Lung (tissue), 12 donors: ENCODE results near the gene FMNL3. TPM values are rescaled to one million over a fixed set of nuclear protein-coding genes. Genes with fewer than 3 reads are reported as not detected.
A peak's percentile ranks its signal among the peaks of the same experiment; 100 is the strongest.

Experiments
- ATAC-seq: fragments of 200-7000 bp; cut with Tn5 transposase; one replicate; pipeline ENCODE4 v1.9.1; 2020; ENCODE audit warnings: moderate number of reproducible peaks; ENCODE audit not compliant: insufficient read depth, low FRiP score
- DNase-seq, 3 donors: peaks; one replicate each; pipeline ENCODE4 v3.0.0-alpha.2; 2013 to 2017
- H3K27ac ChIP-seq, 2 donors: one replicate each; pipeline ENCODE4 v1.5.1; 2013; ENCODE audit warnings: mild to moderate bottlenecking in 2 of 2, moderate library complexity in 2 of 2, control low read depth in 1 of 2, inconsistent platforms in 1 of 2, low read depth in 1 of 2, low read length in 1 of 2
- H3K27me3 ChIP-seq, 3 donors: one replicate each; pipeline ENCODE4 v1.5.1; 2013; ENCODE audit warnings: low read length in 2 of 3; ENCODE audit not compliant: control insufficient read depth in 3 of 3, insufficient read depth in 3 of 3
- H3K36me3 ChIP-seq, 4 donors: one replicate each; pipeline ENCODE4 v1.5.1; 2013; ENCODE audit warnings: low read length in 4 of 4, mild to moderate bottlenecking in 1 of 4, moderate library complexity in 1 of 4; ENCODE audit not compliant: control insufficient read depth in 4 of 4, insufficient read depth in 4 of 4
- H3K4me1 ChIP-seq, 5 donors: one replicate each; pipeline ENCODE4 v1.5.1; 2013; ENCODE audit warnings: low read length in 5 of 5, mild to moderate bottlenecking in 2 of 5, moderate library complexity in 1 of 5; ENCODE audit not compliant: control insufficient read depth in 5 of 5, insufficient read depth in 5 of 5
- H3K4me3 ChIP-seq: one replicate; pipeline ENCODE4 v1.5.1; 2013; ENCODE audit warnings: mild to moderate bottlenecking, control low read depth, moderate library complexity
- H3K9ac ChIP-seq, 2 donors: one replicate each; pipeline ENCODE4 v1.5.1; 2013; ENCODE audit warnings: low read length in 2 of 2, control low read depth in 1 of 2; ENCODE audit not compliant: insufficient read depth in 1 of 2
- H3K9me3 ChIP-seq, 4 donors: one replicate each; pipeline ENCODE4 v1.5.1; 2013; ENCODE audit warnings: low read length in 3 of 4, mild to moderate bottlenecking in 1 of 4, moderate library complexity in 1 of 4; ENCODE audit not compliant: control insufficient read depth in 4 of 4, insufficient read depth in 3 of 4
- whole genome bisulfite sequencing, 2 donors: extraction: QIAGEN DNeasy Blood & Tissue Kit; methylation state at CpG; one replicate each; pipeline ENCODE4 v1.1.7; 2013; 5-methylcytosine and 5-hydroxymethylcytosine counted together
- polyA plus RNA-seq, 2 donors: library from polyadenylated mRNA; stranded (reverse); fragments of 200-250 nt; gene quantifications; one replicate each; pipeline ENCODE4 v1.2.1, GENCODE V29; 2013
- total RNA-seq, 2 donors: library from RNA; depleted of rRNA in 1 of 2; stranded (reverse); fragments of >200 nt in 1 of 2; gene quantifications; one replicate each; pipeline ENCODE4 v1.2.1, GENCODE V29; 2014 to 2021
- TF ChIP-seq, protein P1 (sequence below): IDR thresholded peaks from 2 replicates; pipeline ENCODE4 v1.5.1; 2012; ENCODE audit warnings: mild to moderate bottlenecking; ENCODE audit errors: control extremely low read depth, extremely low read depth
- donor health status: control.
- donor health status: control.
- donor health status: Bipolar disorder and iron deficiency.
- donor health status: healthy.
- donor health status: DM: yes; HTN: yes; CAD: no.

Gene FMNL3
- total and polyA plus RNA-seq, 4 donors, result 11.5 to 51.2 (median 22.4) TPM

DNA sequence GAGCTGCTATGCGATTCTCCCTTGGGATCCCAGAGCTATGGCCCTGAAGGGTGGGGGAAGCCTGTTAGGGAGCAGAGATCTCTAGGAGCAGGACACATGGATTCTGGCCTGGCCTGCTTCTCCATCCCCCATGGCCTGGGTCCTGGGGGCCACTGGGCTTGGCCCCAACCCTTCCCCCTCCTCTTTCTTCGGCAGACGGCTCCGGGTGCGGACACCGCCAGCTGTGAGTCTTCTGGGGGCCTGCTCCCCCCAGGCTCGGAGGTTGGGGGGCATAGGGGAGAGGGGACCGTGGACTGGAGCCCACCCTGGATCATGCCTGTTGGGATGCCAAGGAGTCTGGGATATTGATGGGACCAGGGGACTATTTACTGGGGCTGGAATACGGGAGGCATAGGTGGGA lies 74.8 kb downstream of the FMNL3 start:
- Histone ChIP-seq H3K36me3 (peaks cover 0 to 16% (median 7%) of the 10 kb centered on the region in 4 donors), H3K27me3 (no peaks in the 10 kb centered on the region), H3K9me3 (no peaks in the 10 kb centered on the region), H3K4me3 (no peak overlapping the region), H3K9ac (no peak overlapping the region), H3K4me1 (peaks cover 0 to 11% (median 6%) of the 10 kb centered on the region in 5 donors), H3K27ac (no peak overlapping the region)
- TF ChIP-seq, protein P1, sequence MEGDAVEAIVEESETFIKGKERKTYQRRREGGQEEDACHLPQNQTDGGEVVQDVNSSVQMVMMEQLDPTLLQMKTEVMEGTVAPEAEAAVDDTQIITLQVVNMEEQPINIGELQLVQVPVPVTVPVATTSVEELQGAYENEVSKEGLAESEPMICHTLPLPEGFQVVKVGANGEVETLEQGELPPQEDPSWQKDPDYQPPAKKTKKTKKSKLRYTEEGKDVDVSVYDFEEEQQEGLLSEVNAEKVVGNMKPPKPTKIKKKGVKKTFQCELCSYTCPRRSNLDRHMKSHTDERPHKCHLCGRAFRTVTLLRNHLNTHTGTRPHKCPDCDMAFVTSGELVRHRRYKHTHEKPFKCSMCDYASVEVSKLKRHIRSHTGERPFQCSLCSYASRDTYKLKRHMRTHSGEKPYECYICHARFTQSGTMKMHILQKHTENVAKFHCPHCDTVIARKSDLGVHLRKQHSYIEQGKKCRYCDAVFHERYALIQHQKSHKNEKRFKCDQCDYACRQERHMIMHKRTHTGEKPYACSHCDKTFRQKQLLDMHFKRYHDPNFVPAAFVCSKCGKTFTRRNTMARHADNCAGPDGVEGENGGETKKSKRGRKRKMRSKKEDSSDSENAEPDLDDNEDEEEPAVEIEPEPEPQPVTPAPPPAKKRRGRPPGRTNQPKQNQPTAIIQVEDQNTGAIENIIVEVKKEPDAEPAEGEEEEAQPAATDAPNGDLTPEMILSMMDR, result no peak
- ATAC-seq (no peak), DNase-seq (peak in 1 of 3 donors; percentile 7)
- 93 to 95% methylated on average over 9 of the region's 9 CpGs for WGBS, 2 donors

DNA sequence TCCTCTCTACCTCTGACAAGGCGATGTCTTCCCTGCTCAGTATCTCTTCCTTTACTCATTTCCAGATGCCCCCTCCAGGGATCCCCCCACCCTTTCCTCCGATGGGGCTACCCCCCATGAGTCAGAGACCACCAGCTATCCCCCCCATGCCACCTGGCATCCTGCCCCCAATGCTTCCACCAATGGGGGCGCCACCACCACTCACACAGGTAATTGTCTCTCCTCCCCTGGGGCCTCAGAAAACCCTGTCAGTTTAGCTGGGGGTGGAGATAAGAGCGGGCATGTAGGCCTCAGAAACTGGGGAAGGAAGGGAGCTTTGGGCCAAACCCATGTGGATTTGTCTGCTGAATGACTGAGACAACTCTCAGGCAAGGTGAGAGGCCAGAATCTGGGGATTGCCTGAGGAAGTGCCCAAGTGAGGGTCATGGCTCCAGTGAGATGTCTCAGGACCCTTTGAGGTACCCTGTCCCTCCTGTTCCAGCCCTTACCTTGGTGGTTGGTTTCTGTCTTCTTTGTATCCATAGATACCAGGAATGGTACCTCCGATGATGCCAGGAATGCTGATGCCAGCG lies 75.8 kb downstream of the FMNL3 start:
- DNase-seq, result peak in 1 of 3 donors; percentile 9

DNA sequence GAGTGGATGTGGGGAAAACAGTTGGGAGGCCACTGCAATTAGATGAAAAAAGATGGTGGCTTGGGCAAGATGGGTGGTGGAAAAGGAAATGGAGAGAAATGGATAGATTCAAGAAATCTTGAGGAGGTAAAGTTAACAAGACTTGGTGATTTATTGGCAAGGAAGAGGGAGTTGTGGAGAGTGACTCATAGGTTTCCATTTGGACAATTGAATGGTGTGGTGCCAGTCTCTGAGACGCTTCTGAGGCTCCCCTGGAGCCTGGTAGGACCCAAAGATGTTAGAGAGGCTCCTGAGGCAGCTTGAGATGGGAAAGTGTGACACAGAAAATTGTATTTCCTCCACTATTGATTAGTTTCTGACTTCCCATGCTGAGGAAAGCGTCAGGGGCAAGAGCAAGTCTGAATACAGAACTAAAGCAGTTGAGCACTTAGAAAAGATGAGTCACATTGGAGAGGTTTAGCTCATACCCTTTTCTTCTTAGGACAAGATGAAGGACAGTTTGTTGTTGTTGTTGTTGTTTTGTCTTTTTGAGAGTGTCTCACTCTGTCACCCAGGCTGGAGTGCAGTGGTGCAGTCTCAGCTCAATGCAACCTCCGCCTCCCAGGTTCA lies 79.3 kb downstream of the FMNL3 start:
- Histone ChIP-seq H3K27ac (no peak overlapping the region), H3K27me3 (no peaks in the 10 kb centered on the region), H3K4me1 (peaks cover 0 to under 1% (median 0%) of the 10 kb centered on the region in 5 donors), H3K36me3 (peaks cover 0 to 6% (median 5%) of the 10 kb centered on the region in 4 donors), H3K9me3 (no peaks in the 10 kb centered on the region), H3K4me3 (no peak overlapping the region), H3K9ac (no peak overlapping the region)
- ATAC-seq (no peak), DNase-seq (peak in 1 of 3 donors; percentile 6)
- TF ChIP-seq, protein P1, result no peak
- 89 to 93% methylated on average over 3 of the region's 3 CpGs for WGBS, 2 donors

More for the DNA sequence above, 75.8 kb downstream of the FMNL3 start:
- Histone ChIP-seq H3K4me1 (peaks cover 0 to 1% (median 0%) of the 10 kb centered on the region in 5 donors), H3K9ac (no peak overlapping the region), H3K36me3 (peaks cover 0 to 16% (median 7%) of the 10 kb centered on the region in 4 donors), H3K4me3 (no peak overlapping the region), H3K27ac (no peak overlapping the region), H3K27me3 (no peaks in the 10 kb centered on the region), H3K9me3 (no peaks in the 10 kb centered on the region)
- no peak for ATAC-seq
- 84 to 92% methylated on average over 6 of the region's 6 CpGs for WGBS, 2 donors
- TF ChIP-seq, protein P1, result no peak
